Panc1 (cell line): ENCODE data around the gene TENM3. TPM values are rescaled to one million over a fixed set of nuclear protein-coding genes. Genes with fewer than 3 reads are reported as not detected.

Experiments used
- ATAC-seq: fragments of 200-7000 bp; cut with Tn5 transposase; 2 replicates; pipeline ENCODE4 v1.9.1; 2020; ENCODE audit warnings: mild to moderate bottlenecking, moderate library complexity
- BruUV-seq: library from RNA; stranded (reverse); fragments of 400-500 nt; replicated peaks from 2 replicates; lab custom pipeline; 2021; lab: Mats Ljungman, UMichigan
- CTCF ChIA-PET: fragments of 300-600 bp; sonication (Branson Sonifier 250); formaldehyde crosslinking; loops from one replicate; lab custom pipeline; 2022; ENCODE audit warnings: antibody characterized with exemption; lab: Charles Lee
- POLR2A ChIA-PET: fragments of 300-600 bp; sonication (Branson Sonifier 250); formaldehyde crosslinking; loops from one replicate; lab custom pipeline; 2022; ENCODE audit warnings: antibody characterized with exemption; lab: Charles Lee
- DNase-seq: peaks from one replicate; pipeline ENCODE4 v3.0.0-alpha.2; 2010; ENCODE audit warnings: low read depth, low spot score
- H3K27ac ChIP-seq: 2 replicates; pipeline ENCODE4 v1.5.1; 2011; ENCODE audit warnings: mild to moderate bottlenecking, low read length, inconsistent platforms
- H3K27me3 ChIP-seq: fragments of 200-500 bp; sonication (Bioruptor generic); 2 replicates; pipeline ENCODE4 v1.6.0; 2014; ENCODE audit warnings: low read length, inconsistent platforms; ENCODE audit not compliant: control insufficient read depth, insufficient read depth
- H3K36me3 ChIP-seq: fragments of 200-500 bp; sonication (Bioruptor generic); 2 replicates; pipeline ENCODE4 v1.5.1; 2014; ENCODE audit warnings: inconsistent platforms, mild to moderate bottlenecking, low read length, moderate library complexity; ENCODE audit not compliant: control insufficient read depth, insufficient read depth
- H3K4me1 ChIP-seq: 2 replicates; pipeline ENCODE4 v1.5.1; 2011; ENCODE audit warnings: inconsistent platforms, mild to moderate bottlenecking, low read length, moderate library complexity; ENCODE audit not compliant: control insufficient read depth, insufficient read depth
- H3K4me3 ChIP-seq, 2 experiments: 2 replicates each; pipeline ENCODE4 v1.5.1; 2011 to 2012; ENCODE audit warnings: low read depth in 2 of 2, low read length in 2 of 2, mild to moderate bottlenecking in 2 of 2, inconsistent platforms in 1 of 2, moderate library complexity in 1 of 2
- H3K9me3 ChIP-seq: fragments of 200-500 bp; sonication (Bioruptor generic); 2 replicates; pipeline ENCODE4 v1.5.1; 2014; ENCODE audit warnings: low read depth, mild to moderate bottlenecking, inconsistent platforms, low read length, moderate library complexity; ENCODE audit not compliant: control insufficient read depth, insufficient read depth
- POLR2AphosphoS5 ChIP-seq: IDR thresholded peaks from 2 replicates; pipeline ENCODE4 v1.6.1; 2012; ENCODE audit warnings: mild to moderate bottlenecking, low read depth, low read length, moderate library complexity
- SIN3A ChIP-seq: IDR thresholded peaks from 2 replicates; pipeline ENCODE4 v1.6.1; 2012; ENCODE audit warnings: low read depth, mild to moderate bottlenecking, low read length, moderate library complexity, borderline replicate concordance; ENCODE audit not compliant: insufficient read depth
- TCF7L2 ChIP-seq: IDR thresholded peaks from 2 replicates; pipeline ENCODE4 v1.6.1; 2011; ENCODE audit warnings: mild to moderate bottlenecking, low read depth, low read length, inconsistent platforms
- in situ Hi-C: cut with HindIII; loops from 2 replicates; pipeline ENCODE4 v1.10.0; 2016; ENCODE audit warnings: low sequenced_read_pairs, low pct_unique_long_range_greater_than_20kb
- intact Hi-C: fragments of 100-400 bp; cut with micrococcal nuclease; formaldehyde crosslinking; loops from one replicate; pipeline ENCODE4 v1.10.0; 2022; ENCODE audit not compliant: unreplicated experiment
- total RNA-seq: library from RNA; stranded (reverse); gene quantifications from one replicate; pipeline ENCODE4 v1.2.1, GENCODE V29; 2021; ENCODE audit not compliant: unreplicated experiment
- TF ChIP-seq, protein P1 (sequence below): fragments of 450-650 bp; IDR thresholded peaks from 2 replicates; pipeline ENCODE4 v1.5.1; 2017; ENCODE audit warnings: mild to moderate bottlenecking
- TF ChIP-seq, protein P2 (sequence below), 2 experiments: IDR thresholded peaks; 2 replicates each; pipeline ENCODE4 v1.6.1; 2011 to 2012; ENCODE audit warnings: low read depth in 2 of 2, control low read depth in 1 of 2, low read length in 1 of 2, mild to moderate bottlenecking in 1 of 2, moderate library complexity in 1 of 2; ENCODE audit not compliant: insufficient read depth in 1 of 2

TENM3 gene
- total RNA-seq, 1 experiment from 2014 or later, result 0.95 TPM

DNA sequence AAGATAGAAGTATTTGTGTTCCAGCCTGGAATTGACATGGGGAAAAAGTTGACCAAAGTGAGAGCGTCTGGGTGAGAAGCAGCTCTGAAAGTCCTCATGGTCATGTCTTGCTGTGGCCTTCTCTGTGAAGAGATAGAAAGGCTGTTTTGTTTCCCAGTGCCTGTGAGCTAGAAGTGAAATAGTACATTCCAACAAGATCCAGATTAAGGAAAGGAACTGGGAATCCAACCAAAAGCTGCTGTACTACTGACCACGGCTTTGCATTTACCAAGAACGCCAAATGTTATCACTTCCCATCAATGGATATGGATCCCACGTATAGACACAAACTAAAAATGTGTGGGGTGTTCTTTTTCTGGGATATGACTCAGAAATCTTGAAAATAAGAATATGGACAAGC, 51.2 kb downstream of the TENM3 start:
- no peaks in the 10 kb centered on the region for H3K27me3 ChIP-seq
- no peak for ATAC-seq
- CTCF ChIA-PET, result no interaction called here
- H3K9me3 ChIP-seq, result no peaks in the 10 kb centered on the region
- no TSS peak for BruUV-seq
- H3K36me3 ChIP-seq, result no peaks in the 10 kb centered on the region
- intact Hi-C loops, result no loop called here
- no peaks in the 10 kb centered on the region for H3K4me1 ChIP-seq
- in situ Hi-C loops, result no loop called here
- TF ChIP-seq POLR2AphosphoS5, result no peak
- no peak for TF ChIP-seq SIN3A
- TF ChIP-seq, protein P1, sequence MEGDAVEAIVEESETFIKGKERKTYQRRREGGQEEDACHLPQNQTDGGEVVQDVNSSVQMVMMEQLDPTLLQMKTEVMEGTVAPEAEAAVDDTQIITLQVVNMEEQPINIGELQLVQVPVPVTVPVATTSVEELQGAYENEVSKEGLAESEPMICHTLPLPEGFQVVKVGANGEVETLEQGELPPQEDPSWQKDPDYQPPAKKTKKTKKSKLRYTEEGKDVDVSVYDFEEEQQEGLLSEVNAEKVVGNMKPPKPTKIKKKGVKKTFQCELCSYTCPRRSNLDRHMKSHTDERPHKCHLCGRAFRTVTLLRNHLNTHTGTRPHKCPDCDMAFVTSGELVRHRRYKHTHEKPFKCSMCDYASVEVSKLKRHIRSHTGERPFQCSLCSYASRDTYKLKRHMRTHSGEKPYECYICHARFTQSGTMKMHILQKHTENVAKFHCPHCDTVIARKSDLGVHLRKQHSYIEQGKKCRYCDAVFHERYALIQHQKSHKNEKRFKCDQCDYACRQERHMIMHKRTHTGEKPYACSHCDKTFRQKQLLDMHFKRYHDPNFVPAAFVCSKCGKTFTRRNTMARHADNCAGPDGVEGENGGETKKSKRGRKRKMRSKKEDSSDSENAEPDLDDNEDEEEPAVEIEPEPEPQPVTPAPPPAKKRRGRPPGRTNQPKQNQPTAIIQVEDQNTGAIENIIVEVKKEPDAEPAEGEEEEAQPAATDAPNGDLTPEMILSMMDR, result no peak
- TF ChIP-seq, protein P2, sequence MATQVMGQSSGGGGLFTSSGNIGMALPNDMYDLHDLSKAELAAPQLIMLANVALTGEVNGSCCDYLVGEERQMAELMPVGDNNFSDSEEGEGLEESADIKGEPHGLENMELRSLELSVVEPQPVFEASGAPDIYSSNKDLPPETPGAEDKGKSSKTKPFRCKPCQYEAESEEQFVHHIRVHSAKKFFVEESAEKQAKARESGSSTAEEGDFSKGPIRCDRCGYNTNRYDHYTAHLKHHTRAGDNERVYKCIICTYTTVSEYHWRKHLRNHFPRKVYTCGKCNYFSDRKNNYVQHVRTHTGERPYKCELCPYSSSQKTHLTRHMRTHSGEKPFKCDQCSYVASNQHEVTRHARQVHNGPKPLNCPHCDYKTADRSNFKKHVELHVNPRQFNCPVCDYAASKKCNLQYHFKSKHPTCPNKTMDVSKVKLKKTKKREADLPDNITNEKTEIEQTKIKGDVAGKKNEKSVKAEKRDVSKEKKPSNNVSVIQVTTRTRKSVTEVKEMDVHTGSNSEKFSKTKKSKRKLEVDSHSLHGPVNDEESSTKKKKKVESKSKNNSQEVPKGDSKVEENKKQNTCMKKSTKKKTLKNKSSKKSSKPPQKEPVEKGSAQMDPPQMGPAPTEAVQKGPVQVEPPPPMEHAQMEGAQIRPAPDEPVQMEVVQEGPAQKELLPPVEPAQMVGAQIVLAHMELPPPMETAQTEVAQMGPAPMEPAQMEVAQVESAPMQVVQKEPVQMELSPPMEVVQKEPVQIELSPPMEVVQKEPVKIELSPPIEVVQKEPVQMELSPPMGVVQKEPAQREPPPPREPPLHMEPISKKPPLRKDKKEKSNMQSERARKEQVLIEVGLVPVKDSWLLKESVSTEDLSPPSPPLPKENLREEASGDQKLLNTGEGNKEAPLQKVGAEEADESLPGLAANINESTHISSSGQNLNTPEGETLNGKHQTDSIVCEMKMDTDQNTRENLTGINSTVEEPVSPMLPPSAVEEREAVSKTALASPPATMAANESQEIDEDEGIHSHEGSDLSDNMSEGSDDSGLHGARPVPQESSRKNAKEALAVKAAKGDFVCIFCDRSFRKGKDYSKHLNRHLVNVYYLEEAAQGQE (IDR thresholded peaks at IDR 0.05; ENCODE audit: insufficient read depth in 1 of 2, low read depth in 2 of 2, low read length in 1 of 2), result no peak
- no peak for TF ChIP-seq TCF7L2
- no peak for DNase-seq
- POLR2A ChIA-PET, result no interaction called here
- H3K27ac ChIP-seq, result no peak overlapping the region
- no peak overlapping the region for H3K4me3 ChIP-seq

DNA sequence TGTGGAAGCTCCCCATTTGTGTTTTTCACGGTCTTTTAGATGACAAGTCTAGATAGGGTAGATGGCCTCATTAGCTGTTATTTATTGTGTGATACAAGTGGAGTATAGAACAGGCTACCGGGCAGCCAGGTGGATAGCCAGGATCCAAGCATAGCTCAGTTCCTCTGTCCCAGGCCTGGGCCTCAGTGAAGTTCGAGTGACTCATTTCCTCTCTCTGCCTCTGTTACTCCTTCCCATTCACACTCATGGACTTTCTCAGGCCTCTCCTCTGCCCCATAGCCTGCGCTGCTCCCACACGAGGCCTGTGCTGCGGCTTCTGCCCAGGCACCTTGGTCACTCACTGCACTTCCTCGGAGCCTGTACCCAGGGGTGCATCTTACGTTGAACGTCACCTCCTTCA, 54.5 kb downstream of the TENM3 start:
- Histone ChIP-seq H3K4me1 (no peaks in the 10 kb centered on the region), H3K27ac (no peak overlapping the region), H3K4me3 (no peak overlapping the region), H3K36me3 (no peaks in the 10 kb centered on the region), H3K9me3 (no peaks in the 10 kb centered on the region), H3K27me3 (no peaks in the 10 kb centered on the region)
- intact Hi-C loops (no loop called here), in situ Hi-C loops (no loop called here)
- BruUV-seq, result no TSS peak
- no peak for DNase-seq
- ChIA-PET CTCF (no interaction called here), POLR2A (no interaction called here)
- TF ChIP-seq, protein P2 (IDR thresholded peaks at IDR 0.05; ENCODE audit: insufficient read depth in 1 of 2, low read depth in 2 of 2, low read length in 1 of 2), result no peak
- TF ChIP-seq TCF7L2, result no peak
- no peak for ATAC-seq
